Measurements from ENCODE around the gene PIP4P1.

DNA sequence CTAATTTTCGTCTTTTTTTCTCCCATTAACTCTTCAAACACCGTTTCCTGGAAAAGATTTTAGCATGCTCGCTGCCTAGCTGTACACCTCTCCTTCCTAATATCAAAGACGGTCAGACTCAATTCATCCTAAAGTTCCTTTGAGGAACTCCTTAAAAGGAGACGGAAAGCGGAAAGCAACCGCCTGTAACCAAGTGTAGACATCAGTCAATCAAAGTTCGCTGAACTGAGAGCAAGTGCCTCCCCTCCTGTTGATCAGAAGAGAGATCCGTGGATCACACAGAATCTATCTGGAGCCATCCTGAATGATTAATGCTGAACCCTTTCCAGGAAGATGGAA lies 47.5 kb downstream of the PIP4P1 start:
- TF ChIP-seq MEF2A (IDR thresholded peaks at IDR 0.05; ENCODE audit: insufficient read depth, low read depth, low read length) (no peak), SUZ12 (IDR thresholded peaks at IDR 0.05; ENCODE audit: unreplicated experiment) (no peak), CBFB (IDR thresholded peaks at IDR 0.05; ENCODE audit: low read depth) (no peak), POLR2AphosphoS5 (IDR thresholded peaks at IDR 0.05; ENCODE audit: low read length) (no peak), MYC (IDR thresholded peaks at IDR 0.05; ENCODE audit: insufficient read depth, insufficient read length, insufficient replicate concordance, low read length, severe bottlenecking) (no peak), SPI1 (IDR thresholded peaks at IDR 0.05; ENCODE audit: borderline replicate concordance, insufficient read depth, low read depth, low read length) (no peak)
- TF ChIP-seq, protein P1, sequence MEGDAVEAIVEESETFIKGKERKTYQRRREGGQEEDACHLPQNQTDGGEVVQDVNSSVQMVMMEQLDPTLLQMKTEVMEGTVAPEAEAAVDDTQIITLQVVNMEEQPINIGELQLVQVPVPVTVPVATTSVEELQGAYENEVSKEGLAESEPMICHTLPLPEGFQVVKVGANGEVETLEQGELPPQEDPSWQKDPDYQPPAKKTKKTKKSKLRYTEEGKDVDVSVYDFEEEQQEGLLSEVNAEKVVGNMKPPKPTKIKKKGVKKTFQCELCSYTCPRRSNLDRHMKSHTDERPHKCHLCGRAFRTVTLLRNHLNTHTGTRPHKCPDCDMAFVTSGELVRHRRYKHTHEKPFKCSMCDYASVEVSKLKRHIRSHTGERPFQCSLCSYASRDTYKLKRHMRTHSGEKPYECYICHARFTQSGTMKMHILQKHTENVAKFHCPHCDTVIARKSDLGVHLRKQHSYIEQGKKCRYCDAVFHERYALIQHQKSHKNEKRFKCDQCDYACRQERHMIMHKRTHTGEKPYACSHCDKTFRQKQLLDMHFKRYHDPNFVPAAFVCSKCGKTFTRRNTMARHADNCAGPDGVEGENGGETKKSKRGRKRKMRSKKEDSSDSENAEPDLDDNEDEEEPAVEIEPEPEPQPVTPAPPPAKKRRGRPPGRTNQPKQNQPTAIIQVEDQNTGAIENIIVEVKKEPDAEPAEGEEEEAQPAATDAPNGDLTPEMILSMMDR (IDR thresholded peaks at IDR 0.05 in 2 of 3, conservative IDR thresholded peaks at IDR 0.05 in 1 of 3; ENCODE audit: control insufficient read depth in 2 of 3, extremely low read depth in 1 of 3, insufficient read depth in 1 of 3, low read depth in 3 of 3, low read length in 3 of 3) = no peak
